Measurements from ENCODE around the gene SACS.

Gene SACS

DNA sequence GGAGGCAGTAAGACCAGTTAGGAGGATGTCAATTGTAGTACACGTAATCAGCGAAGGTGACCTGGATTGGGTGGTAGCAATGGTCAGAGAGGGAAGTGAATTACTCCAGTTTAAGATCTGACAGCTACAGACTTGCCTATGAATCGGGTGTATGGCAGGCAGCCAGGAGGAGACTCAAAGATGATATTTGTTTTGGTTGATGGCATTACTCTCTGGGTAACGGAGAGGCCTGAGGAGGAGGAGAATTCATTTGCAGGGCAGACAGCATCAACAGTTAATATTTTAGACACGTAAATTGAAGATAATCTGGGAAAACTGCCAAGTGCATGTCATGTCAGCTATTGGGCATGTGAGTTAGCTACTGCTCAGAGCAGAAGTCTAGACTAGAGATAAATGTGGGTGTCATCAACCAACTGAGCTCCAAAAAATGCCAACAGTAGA lies 143.6 kb downstream of the SACS start:
- DNase-seq (ENCODE audit: low read depth, low spot score): peak; percentile 36

DNA sequence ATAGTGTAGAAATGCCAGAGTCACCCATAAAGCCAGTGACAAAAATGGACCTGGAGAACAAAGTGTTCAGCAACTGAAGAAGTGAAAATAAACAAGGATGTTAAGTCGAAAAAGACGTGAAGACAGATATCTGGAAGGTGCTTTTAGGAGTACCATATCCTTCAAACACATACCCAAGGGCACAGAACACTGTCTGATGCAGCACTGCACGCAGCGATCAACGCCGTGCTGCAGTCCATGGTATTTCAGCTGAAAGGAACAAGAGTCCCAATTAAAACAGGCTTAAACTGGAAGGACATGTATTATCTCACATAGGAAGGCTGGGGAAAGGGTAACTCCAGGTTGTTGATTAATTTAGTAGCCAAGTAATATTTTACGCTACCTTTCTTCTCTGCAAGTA lies 144.5 kb downstream of the SACS start:
- DNase-seq (ENCODE audit: low read depth, low spot score): no peak

DNA sequence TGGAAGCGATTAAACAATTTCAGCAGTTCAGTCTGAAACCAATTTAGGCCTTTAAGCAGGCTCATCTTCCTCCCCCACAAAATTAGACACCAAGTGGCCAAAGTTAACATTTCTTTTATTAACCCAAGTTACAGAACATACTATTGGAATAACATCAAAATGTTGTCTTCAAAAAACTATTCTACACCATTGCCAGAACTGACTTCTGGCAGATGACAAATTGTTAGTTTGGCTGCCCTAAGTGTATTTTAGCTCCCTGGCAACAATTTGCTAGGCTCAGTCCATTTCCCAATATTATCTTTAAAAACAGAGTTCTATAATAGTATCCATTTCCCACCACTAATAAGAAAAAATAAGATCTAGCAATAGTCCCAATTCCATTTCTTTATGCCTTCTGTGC lies 144.9 kb downstream of the SACS start:
- DNase-seq (ENCODE audit: low read depth, low spot score): no peak

DNA sequence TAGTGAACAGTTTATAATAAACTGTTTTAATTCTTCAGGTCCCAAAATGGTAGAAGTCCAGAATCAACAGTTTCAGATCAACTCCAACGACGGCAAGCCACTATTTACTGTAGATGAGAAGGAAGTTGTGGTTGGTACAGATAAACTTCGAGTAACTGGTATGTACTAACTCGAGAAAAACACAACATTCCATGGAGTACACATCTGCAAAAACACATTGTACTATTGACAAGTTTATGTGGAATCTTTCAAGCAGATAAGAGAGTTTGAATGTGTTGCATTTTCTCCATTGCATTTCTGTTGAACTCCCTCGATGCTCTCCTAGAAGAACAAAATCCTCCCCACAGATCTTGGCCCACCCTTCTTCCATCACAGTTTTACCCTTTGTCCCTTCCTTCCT lies 154.2 kb downstream of the SACS start:
- DNase-seq (ENCODE audit: low read depth, low spot score): no peak
